Activated gamma-delta T cell (primary cell): ENCODE results near the gene CEMIP2.

Experiments used
- DNase-seq: peaks from one replicate; lab custom pipeline; 2025; lab: John Stamatoyannopoulos, UW

CEMIP2 gene

GRCh38 chr9:71769175-71770161, 1.2 kb upstream of the CEMIP2 start:
- peak; percentile 62 for DNase-seq

DNA sequence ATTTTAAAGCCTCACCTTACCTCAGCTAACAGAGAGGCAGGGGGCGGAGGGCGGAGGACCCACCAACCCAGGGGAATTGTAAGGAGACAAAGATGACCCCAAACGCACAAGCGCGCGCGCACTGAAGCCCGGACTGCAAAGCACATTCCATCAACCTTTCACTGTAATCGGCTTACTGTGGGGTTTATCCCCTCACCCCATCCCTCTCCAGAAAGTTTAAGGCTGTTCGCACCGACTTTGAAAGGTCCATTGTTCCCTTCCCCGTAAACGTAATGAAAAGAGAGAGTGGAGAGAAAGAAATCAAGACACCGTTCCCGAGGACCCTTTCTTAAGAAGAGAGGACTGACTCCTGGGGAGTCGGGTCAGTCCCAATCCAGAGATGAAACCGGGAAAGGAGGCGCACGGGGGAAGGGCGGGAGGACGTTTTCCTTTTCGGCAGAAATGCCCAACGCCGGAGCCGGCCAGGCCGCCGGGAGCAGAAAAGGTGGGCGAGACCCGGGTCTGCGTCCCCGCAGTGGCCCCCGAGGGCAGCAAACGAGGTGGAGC, 464 bp downstream of the CEMIP2 start:
- DNase-seq = peak; percentile 10

DNA sequence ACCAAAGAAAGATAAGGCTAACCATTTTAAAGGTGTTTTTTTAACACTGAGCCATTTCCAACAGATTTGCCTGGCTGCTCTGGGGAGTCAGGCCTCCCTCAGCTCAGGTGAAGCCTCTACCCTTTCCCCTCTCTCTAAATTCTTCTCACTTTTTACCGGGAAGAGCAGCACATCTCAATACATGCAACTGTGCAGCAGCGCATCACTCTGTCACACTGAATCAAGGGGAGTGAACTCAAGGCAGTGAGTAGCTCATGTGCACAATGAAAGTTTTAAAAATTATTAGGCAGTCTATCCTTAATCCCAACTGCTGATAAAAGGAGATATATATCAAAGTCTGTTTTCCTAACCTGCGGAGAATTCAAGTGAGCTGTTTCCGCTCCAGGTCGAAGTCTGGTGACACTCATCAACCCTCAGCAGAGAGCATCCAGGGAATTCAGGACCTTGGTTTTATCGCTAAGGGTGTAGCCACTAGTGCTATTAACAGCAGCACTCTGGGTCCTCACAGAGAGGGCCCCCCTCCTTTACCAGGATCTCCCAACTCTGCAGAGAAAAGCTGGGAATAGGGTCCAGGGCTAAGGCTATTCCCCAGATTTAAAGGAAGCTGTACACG, 1.0 kb downstream of the CEMIP2 start:
- DNase-seq = no peak

GRCh38 chr9:71766663-71767062, 1.6 kb downstream of the CEMIP2 start:
- no peak for DNase-seq

DNA sequence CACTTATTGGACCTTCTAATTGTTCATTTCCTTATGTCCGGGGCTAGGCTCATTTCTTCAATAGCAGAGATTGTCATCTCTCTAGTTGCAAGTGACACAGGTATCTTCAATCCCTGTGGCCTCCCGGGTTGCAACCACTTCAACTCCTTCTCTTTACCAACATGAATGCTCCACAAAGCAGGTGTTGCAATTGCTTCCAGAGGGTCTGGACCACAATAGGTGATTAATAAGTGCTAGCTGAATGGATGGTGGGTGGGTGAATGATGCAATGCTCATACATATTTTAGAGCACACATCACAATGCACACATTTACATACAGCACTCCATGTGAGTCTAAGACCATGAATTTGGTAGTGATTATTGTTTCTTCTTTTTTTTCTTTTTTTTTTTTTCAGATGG, 2.6 kb downstream of the CEMIP2 start:
- no peak for DNase-seq

DNA sequence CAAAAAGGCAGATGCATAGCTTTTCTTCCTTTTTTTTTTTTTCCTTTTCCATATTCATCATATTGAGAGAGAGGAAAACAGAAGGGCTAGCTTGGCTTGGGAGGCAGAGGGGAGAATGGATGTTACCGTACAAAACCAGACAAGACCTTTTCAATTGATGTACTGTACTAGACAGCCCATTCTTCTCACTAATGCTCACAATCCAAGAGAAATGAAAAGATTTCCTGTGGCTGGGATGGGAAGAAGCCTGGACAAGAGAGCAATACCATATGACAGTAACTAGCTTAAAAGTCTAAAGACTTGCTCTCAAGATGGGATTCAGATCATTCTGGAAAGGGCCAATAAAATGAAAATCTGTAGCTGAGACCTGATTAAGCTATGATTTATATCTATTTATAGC, 3.4 kb downstream of the CEMIP2 start:
- no peak for DNase-seq

- no peak for DNase-seq
Measured at GRCh38 chr9:71764463-71764862, 3.9 kb downstream of the CEMIP2 start.

DNA sequence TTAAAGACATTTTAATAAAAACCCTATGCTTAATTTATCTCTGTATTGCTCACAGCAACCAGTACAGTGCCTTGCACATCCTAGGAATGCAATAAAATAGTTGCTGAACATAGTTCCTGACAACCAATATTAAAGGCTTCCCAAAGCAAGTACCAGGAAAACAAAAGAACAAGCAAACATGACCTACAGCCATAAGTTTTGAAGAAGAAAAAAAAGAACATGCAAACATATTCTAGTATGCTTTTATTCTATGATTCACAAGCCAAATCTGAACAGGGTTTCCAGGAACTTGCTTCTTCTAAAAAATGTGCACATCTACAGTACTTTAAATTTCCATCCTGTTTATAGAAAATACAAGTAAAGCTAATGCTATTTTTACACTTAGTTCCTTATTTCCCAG, 4.5 kb downstream of the CEMIP2 start:
- no peak for DNase-seq

- no peak for DNase-seq
Measured at GRCh38 chr9:71762900-71763653, 5.2 kb downstream of the CEMIP2 start.

DNA sequence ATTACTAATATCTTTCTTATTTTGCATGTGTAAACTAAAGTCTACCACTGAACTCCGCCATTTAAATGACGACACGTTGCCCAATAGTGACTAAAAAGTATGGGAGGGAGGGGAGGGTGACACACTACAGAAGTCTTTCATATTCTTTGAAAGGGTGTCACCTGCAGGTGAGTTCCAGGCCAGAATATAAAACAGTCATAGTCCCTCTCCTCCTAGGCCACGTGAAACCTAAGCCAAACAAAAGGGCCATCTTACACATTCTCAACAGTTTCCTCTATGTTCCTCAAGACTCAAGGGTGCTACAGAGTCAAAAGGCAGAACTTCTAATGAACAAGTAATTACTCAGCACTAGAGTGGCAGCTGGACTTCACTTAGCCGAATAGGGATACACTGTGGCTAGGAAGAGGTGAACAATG, 6.4 kb downstream of the CEMIP2 start:
- DNase-seq = no peak

DNA sequence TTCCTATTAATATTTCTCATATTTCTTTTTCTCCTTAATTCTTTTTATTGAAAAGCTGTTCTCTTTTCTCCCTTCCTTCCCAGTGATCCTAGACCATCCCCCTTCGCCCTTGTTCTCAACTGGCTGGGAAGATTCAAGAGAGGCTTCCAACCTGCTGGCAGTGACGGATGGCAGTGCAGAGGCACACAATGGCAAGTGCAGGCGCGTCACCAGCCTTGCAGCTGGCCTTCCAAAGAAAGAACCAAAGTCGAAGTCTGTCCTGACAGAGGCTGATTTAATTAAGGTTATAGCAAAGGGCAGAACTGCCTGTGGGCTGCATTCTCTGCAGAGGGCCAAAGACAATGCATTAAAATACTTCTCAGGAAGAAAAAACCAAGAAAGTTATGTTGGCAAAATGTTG, 7.4 kb downstream of the CEMIP2 start:
- DNase-seq = no peak

GRCh38 chr9:71758785-71759184, 9.5 kb downstream of the CEMIP2 start:
- DNase-seq = no peak

DNA sequence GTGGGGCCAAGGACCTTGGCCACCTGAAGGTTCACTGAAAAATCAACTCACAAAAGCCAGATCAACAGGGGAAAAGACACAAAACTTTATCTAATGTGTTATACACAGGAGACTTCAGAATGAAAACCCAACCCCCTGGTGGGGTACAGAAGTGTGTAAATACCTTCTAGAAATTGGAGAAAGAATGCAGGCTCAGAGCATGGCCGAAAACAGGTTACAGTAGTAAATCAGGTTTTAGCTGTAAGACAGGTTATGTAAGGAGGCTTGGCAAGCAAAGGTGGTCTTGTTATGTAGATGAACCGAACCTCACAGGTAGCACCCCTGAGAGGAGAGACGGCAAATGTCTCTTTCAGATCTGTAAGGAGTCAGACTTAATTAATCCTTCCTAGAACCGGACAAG, 10.0 kb downstream of the CEMIP2 start:
- no peak for DNase-seq

DNA sequence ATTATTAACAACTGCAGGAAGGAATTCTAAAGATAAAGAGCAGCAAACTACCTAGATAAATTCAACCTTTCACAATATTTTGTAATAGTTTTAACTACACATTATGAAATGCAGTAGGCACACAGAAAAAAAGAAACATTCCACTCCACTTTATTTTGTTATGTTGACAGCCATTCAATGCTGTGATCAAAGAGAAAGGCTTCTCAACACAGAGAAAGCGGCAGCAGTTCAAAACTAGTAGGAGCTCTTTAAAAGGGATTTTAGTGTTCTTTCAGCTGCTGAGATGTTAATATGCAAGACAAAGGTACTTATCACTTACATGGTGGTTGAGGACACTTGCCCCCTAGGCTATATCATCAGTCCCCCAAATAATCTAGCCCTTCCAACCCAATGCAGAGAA, 11.6 kb downstream of the CEMIP2 start:
- DNase-seq = no peak

GRCh38 chr9:71755869-71756268, 12.4 kb downstream of the CEMIP2 start:
- DNase-seq = no peak

DNA sequence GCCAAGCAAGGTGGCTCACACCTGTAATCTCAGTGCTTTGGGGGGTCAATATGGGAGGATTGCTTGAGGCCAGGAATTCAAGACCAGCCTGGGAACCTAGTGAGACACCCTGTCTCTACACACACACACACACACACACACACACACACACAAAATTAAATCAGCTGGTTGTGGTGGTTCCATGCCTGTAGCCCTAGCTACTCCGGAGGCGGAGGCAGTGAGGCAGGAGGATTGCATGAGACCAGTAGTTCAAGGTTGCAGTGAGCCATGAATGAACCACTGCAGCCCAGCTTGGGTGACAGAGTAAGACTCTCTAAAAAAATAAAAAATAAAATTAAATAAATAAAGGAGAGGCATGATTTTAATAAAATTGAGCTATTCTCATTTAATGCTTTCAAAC, 13.1 kb downstream of the CEMIP2 start:
- no peak for DNase-seq

- no peak for DNase-seq
Measured at GRCh38 chr9:71754151-71754550, 14.2 kb downstream of the CEMIP2 start.

DNA sequence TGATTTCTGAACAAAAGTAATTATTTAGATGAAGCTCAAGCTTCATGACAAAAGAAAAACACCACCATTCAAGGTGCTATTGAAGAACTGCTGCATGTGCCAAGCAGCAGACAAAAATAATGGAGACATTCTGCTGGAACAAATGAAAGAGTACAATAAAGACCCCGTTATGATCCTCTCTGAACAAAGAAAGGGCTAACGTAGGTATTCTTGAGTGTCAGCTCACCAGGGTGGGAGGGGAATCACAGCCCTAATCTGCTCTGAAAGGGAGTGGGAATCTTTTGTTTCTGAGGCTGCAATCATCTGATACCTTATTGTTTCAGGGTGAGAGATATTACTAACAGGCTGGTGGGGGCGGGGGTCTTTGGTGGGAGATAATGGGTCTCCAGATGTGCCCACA, 15.4 kb downstream of the CEMIP2 start:
- DNase-seq = no peak

GRCh38 chr9:71752352-71752751, 16.0 kb downstream of the CEMIP2 start:
- DNase-seq = no peak

- DNase-seq = no peak
Measured at GRCh38 chr9:71748280-71748743, 20.0 kb downstream of the CEMIP2 start.

DNA sequence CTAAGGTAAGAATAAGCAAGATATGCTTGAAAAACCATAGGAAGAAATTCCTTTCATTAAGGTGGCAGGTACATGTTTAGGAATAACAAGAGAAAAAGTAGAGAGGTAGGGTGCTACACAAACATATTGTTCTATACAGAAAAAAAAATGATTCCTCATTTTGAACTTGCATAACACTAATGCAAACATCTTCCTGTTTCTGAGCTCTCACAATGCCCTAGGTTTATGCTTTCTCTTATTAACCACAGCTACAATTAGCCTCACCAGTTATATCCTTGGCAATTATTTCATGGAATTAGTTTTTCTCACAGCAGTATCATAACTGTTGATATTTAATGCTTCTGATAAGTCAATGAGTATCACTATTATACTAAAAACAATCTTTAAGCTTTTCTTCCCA, 20.7 kb downstream of the CEMIP2 start:
- DNase-seq = no peak

DNA sequence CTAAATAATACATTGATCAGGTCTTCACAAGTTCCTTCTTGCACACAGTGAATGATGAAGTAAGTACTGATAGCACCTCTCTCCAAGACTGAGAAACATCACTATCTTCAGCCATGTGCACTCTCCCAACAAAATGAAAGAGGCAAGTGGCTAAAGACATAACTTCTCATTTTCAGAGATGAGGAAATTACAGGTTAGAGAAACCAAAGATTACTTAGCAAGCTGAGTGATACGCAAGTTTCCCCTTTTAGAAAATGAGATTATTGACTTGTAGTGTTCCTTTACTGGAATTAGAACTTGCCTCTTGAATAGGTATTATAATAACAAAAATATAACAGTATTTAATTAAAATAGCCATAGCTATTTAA, 21.6 kb downstream of the CEMIP2 start:
- DNase-seq = no peak
